ENCODE results near the gene G2E3.
"Not testable (repeated sequence)": the region's sequence is repeated elsewhere in the genome, so short reads cannot be mapped to it uniquely, and the experiment has no call there.

Gene G2E3

DNA sequence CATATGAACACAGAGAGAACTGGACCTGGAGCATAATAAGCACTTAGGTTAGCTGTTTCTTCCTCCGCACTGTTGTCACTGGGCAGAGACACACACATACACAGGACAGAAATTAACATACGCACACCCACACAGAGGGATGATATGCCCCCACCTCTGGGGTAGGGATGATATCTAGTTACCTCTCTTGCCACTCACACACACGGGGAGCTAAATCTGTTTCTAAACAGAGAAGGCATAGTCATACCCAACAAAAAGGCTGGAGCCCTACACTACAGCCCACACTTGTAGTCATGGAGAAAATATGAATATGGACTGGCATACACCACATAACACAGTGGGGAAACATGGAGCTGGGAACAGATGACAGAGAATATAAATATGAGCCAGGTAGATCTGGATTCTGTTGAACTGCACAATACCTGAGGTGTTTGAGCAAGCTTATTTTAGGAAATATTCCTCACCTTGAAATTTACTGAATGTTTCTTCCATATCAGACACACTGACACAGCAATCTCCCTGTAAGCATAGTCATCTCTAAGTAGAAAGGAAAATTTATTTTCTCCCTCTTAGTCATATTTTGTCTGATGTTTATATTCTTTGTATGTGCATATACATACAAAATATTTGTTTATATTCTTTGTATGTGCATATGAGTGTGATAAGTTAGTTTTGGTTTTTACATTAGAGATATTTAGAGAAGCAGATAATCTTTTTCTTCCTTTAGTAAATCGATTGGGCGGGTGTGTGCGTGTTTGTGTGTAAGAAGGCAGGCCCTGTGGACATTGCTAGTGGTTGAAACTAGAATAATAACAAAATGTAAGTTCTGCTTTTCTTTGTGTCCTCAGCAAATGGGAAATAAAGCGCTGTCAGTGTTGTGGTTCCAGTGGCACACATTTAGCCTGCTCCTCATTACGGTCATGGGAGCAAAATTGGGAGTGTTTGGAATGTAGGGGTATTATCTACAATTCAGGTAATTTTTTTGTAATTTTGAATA is 42.3 kb downstream of the G2E3 start:
- H3K27ac ChIP-seq (ENCODE audit: insufficient read depth, low read depth, low read length, poor library complexity, severe bottlenecking), result no peak overlapping the region
- H3K4me3 ChIP-seq (ENCODE audit: insufficient read depth, low read depth, low read length), result no peak overlapping the region
- peaks cover 33% of the 10 kb centered on the region for H3K36me3 ChIP-seq (ENCODE audit: control insufficient read depth, insufficient read depth, low read length)
- no peaks in the 10 kb centered on the region for H3K4me1 ChIP-seq (ENCODE audit: control insufficient read depth, insufficient read depth, low read length)
- 96 to 97% methylated on average over 7 to 8 of the region's 8 CpGs for WGBS, 2 experiments
- no peaks in the 10 kb centered on the region for H3K27me3 ChIP-seq (ENCODE audit: control insufficient read depth, insufficient read depth, low read length, poor library complexity, severe bottlenecking)
- H3K9me3 ChIP-seq (ENCODE audit: control insufficient read depth, low read length), result no peaks in the 10 kb centered on the region

GRCh38 chr14:30603402-30603801 is 44.4 kb downstream of the G2E3 start:
- H3K4me3 ChIP-seq (ENCODE audit: insufficient read depth, low read depth, low read length), result no peak overlapping the region
- WGBS, 2 experiments, result 92 to 97% methylated on average over 3 of the region's 3 CpGs
- no peaks in the 10 kb centered on the region for H3K27me3 ChIP-seq (ENCODE audit: control insufficient read depth, insufficient read depth, low read length, poor library complexity, severe bottlenecking)
- H3K9me3 ChIP-seq (ENCODE audit: control insufficient read depth, low read length), result no peaks in the 10 kb centered on the region
- H3K27ac ChIP-seq (ENCODE audit: insufficient read depth, low read depth, low read length, poor library complexity, severe bottlenecking), result no peak overlapping the region
- H3K4me1 ChIP-seq (ENCODE audit: control insufficient read depth, insufficient read depth, low read length), result no peaks in the 10 kb centered on the region
- H3K36me3 ChIP-seq (ENCODE audit: control insufficient read depth, insufficient read depth, low read length), result peaks cover 29% of the 10 kb centered on the region

- H3K27ac ChIP-seq (ENCODE audit: insufficient read depth, low read depth, low read length, poor library complexity, severe bottlenecking); H3K4me3 ChIP-seq (ENCODE audit: insufficient read depth, low read depth, low read length); H3K9me3 ChIP-seq (ENCODE audit: control insufficient read depth, low read length); H3K4me1 ChIP-seq (ENCODE audit: control insufficient read depth, insufficient read depth, low read length); H3K27me3 ChIP-seq (ENCODE audit: control insufficient read depth, insufficient read depth, low read length, poor library complexity, severe bottlenecking): not testable (repeated sequence)
- WGBS, 2 experiments, result 93 to 96% methylated on average over 8 of the region's 8 CpGs
- H3K36me3 ChIP-seq (ENCODE audit: control insufficient read depth, insufficient read depth, low read length), result peaks cover 19% of the 10 kb centered on the region
Observed at GRCh38 chr14:30604696-30605095, 45.7 kb downstream of the G2E3 start.

DNA sequence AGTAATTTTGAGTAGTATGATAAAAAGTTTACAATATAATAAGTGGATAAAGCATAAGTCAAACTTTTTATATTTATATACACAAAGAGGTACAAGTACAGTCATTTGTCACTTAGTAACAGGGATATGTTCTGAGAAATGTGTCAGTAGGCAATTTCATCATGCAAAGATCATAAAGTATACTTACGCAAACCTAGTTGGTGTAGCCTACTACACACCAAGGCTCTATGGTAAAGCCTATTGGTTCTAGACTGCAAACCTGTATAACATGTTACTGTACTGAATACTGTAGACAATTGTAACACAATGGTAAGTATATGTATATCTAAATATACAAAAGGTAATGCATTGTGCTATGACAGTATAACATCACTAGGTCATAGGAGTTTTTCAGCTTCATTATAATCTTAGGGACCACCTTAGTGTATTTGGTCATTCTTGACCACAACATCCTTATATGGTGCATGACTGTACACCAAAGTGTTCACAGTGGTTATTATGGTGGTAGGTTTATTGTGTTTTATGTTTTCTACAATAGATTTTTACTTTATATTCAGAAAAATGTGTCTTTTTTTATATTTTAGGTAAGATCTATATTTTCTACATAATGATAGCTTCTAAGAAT is 48.3 kb downstream of the G2E3 start:
- Histone ChIP-seq H3K27ac (ENCODE audit: insufficient read depth, low read depth, low read length, poor library complexity, severe bottlenecking) (no peak overlapping the region), H3K27me3 (ENCODE audit: control insufficient read depth, insufficient read depth, low read length, poor library complexity, severe bottlenecking) (no peaks in the 10 kb centered on the region), H3K9me3 (ENCODE audit: control insufficient read depth, low read length) (no peaks in the 10 kb centered on the region), H3K4me1 (ENCODE audit: control insufficient read depth, insufficient read depth, low read length) (no peaks in the 10 kb centered on the region), H3K4me3 (ENCODE audit: insufficient read depth, low read depth, low read length) (no peak overlapping the region), H3K36me3 (ENCODE audit: control insufficient read depth, insufficient read depth, low read length) (peaks cover 22% of the 10 kb centered on the region)
- 92 to 100% methylated on average over 1 of the region's 1 CpG for WGBS, 2 experiments

DNA sequence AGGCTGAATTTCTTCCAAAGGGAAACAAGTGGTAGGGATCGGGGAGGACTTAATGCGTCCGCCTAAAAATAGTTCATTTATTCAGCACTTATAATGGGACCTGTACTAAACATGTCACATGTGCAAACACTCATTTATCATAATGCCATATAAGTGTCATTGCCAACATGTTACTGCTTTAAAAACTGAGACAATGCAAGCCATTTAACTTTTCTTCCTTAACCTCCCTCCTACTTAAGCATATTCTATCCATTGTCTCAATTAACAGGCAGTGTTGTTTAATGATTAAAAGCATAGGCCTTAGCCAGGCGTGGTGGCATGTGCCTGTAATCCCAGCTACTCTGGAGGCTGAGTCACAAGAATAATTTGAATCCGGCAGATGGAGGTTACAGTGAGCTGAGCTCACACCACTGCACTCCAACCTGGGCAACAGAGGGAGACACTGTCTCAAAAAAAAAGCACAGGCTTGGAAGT is 49.6 kb downstream of the G2E3 start:
- Histone ChIP-seq H3K4me3 (ENCODE audit: insufficient read depth, low read depth, low read length) (no peak overlapping the region), H3K4me1 (ENCODE audit: control insufficient read depth, insufficient read depth, low read length) (no peaks in the 10 kb centered on the region), H3K36me3 (ENCODE audit: control insufficient read depth, insufficient read depth, low read length) (peaks cover 13% of the 10 kb centered on the region), H3K27ac (ENCODE audit: insufficient read depth, low read depth, low read length, poor library complexity, severe bottlenecking) (no peak overlapping the region), H3K27me3 (ENCODE audit: control insufficient read depth, insufficient read depth, low read length, poor library complexity, severe bottlenecking) (no peaks in the 10 kb centered on the region), H3K9me3 (ENCODE audit: control insufficient read depth, low read length) (no peaks in the 10 kb centered on the region)
- 90 to 91% methylated on average over 5 of the region's 5 CpGs for WGBS, 2 experiments

DNA sequence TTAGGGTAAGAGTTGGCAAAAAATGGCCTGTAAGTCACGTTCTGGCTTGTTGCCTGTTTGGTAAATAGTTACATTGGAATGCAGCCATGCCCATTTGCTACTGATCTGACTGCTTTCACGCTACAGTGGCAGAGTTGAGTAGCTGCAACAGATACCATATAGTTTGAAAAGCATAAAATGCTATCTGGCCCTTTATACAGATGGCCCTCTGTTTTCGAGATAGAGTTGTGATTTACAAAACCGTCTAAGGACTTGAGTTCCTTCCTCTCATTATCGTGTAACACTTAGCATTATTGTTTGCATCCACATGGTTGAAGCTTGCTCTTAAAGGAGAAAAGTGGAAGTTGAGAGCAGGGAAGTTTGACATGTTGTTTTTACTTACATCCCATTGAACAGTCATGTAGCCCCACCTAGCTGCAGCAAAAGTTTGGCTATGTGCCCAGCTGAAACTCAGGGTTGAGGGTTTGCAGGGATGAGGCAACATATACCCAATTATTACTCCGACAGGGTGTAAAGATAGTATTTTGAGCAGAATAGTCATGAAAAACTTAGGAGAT is 51.9 kb downstream of the G2E3 start:
- H3K9me3 ChIP-seq (ENCODE audit: control insufficient read depth, low read length), result no peaks in the 10 kb centered on the region
- H3K27me3 ChIP-seq (ENCODE audit: control insufficient read depth, insufficient read depth, low read length, poor library complexity, severe bottlenecking), result no peaks in the 10 kb centered on the region
- no peak overlapping the region for H3K4me3 ChIP-seq (ENCODE audit: insufficient read depth, low read depth, low read length)
- H3K27ac ChIP-seq (ENCODE audit: insufficient read depth, low read depth, low read length, poor library complexity, severe bottlenecking), result no peak overlapping the region
- 96 to 97% methylated on average over 6 of the region's 6 CpGs for WGBS, 2 experiments
- no peaks in the 10 kb centered on the region for H3K4me1 ChIP-seq (ENCODE audit: control insufficient read depth, insufficient read depth, low read length)
- peaks cover 23% of the 10 kb centered on the region for H3K36me3 ChIP-seq (ENCODE audit: control insufficient read depth, insufficient read depth, low read length)

DNA sequence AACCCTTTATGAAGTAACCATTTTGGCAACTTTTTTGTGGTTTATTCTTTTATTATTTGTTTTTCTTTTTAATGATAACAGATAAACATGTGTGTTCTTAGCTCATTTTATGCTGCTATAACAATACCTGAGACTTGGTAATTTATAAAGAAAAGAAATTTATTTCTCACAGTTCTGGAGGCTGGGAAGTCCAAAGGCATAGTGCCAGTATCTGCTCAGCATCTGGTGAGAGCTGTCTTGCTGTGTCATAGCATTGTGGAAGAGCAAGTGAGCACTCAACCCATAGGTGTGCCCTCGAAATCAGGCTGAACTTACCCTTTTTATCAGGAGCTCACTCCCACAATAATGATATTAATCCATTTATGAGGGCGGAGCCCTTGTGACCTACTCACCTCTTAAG is 55.2 kb downstream of the G2E3 start:
- 93 to 94% methylated on average over 2 of the region's 2 CpGs for whole genome bisulfite sequencing, 2 experiments
- no peaks in the 10 kb centered on the region for H3K9me3 ChIP-seq (ENCODE audit: control insufficient read depth, low read length)
- H3K27me3 ChIP-seq (ENCODE audit: control insufficient read depth, insufficient read depth, low read length, poor library complexity, severe bottlenecking), result no peaks in the 10 kb centered on the region
- H3K27ac ChIP-seq (ENCODE audit: insufficient read depth, low read depth, low read length, poor library complexity, severe bottlenecking), result no peak overlapping the region
- no peak overlapping the region for H3K4me3 ChIP-seq (ENCODE audit: insufficient read depth, low read depth, low read length)
- H3K4me1 ChIP-seq (ENCODE audit: control insufficient read depth, insufficient read depth, low read length), result no peaks in the 10 kb centered on the region
- peaks cover 27% of the 10 kb centered on the region for H3K36me3 ChIP-seq (ENCODE audit: control insufficient read depth, insufficient read depth, low read length)

- 100% methylated on average over 1 of the region's 1 CpG for WGBS, 2 experiments
- H3K27ac ChIP-seq (ENCODE audit: insufficient read depth, low read depth, low read length, poor library complexity, severe bottlenecking), result no peak overlapping the region
- H3K4me1 ChIP-seq (ENCODE audit: control insufficient read depth, insufficient read depth, low read length), result no peaks in the 10 kb centered on the region
- no peaks in the 10 kb centered on the region for H3K27me3 ChIP-seq (ENCODE audit: control insufficient read depth, insufficient read depth, low read length, poor library complexity, severe bottlenecking)
- no peaks in the 10 kb centered on the region for H3K9me3 ChIP-seq (ENCODE audit: control insufficient read depth, low read length)
- H3K36me3 ChIP-seq (ENCODE audit: control insufficient read depth, insufficient read depth, low read length), result peaks cover 11% of the 10 kb centered on the region
- H3K4me3 ChIP-seq (ENCODE audit: insufficient read depth, low read depth, low read length), result no peak overlapping the region
Observed at GRCh38 chr14:30620178-30620577, 61.2 kb downstream of the G2E3 start.

- Histone ChIP-seq H3K4me1 (ENCODE audit: control insufficient read depth, insufficient read depth, low read length) (no peaks in the 10 kb centered on the region), H3K9me3 (ENCODE audit: control insufficient read depth, low read length) (no peaks in the 10 kb centered on the region), H3K27me3 (ENCODE audit: control insufficient read depth, insufficient read depth, low read length, poor library complexity, severe bottlenecking) (no peaks in the 10 kb centered on the region), H3K36me3 (ENCODE audit: control insufficient read depth, insufficient read depth, low read length) (no peaks in the 10 kb centered on the region), H3K4me3 (ENCODE audit: insufficient read depth, low read depth, low read length) (peak overlapping the region; percentile 91), H3K27ac (ENCODE audit: insufficient read depth, low read depth, low read length, poor library complexity, severe bottlenecking) (peak overlapping the region; percentile 75)
- 70 to 74% methylated on average over 17 of the region's 17 CpGs for WGBS, 2 experiments
Observed at GRCh38 chr14:30621354-30621939, 62.5 kb downstream of the G2E3 start.
